HG03520 (cell line): ENCODE measurements around the gene VPS4A.

Experiments used
- ATAC-seq: cut with Tn5 transposase; IDR thresholded peaks from one replicate; pipeline ENCODE4 v1.9.1; 2021; ENCODE audit warnings: mild to moderate bottlenecking, moderate library complexity; ENCODE audit not compliant: unreplicated experiment

The VPS4A gene

DNA sequence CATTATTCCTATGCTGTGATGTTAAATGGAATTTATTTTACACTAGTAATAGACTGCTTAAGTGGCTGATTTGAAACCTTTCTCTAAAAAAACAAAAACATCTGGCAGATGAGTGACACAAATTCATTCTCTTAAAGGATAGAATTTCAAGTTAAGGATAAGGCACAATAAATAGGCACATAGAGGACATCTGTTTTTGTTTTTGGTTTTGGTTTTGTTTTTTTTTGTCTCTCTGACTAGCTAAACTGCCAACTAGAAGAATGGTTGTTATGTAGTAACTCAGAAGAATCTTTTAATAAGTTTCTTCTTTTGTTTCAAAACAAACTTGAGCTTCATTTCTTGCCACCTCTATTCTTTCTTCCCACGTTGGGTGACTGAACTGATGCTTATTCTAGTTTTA, 5.1 kb upstream of the VPS4A start:
- no peak for ATAC-seq

- ATAC-seq, result no peak
Observed at GRCh38 chr16:69307091-69307490, 4.1 kb upstream of the VPS4A start.

GRCh38 chr16:69307856-69308255, 3.3 kb upstream of the VPS4A start:
- ATAC-seq, result no peak

- ATAC-seq, result no peak
Observed at GRCh38 chr16:69309316-69309715, 1.8 kb upstream of the VPS4A start.

DNA sequence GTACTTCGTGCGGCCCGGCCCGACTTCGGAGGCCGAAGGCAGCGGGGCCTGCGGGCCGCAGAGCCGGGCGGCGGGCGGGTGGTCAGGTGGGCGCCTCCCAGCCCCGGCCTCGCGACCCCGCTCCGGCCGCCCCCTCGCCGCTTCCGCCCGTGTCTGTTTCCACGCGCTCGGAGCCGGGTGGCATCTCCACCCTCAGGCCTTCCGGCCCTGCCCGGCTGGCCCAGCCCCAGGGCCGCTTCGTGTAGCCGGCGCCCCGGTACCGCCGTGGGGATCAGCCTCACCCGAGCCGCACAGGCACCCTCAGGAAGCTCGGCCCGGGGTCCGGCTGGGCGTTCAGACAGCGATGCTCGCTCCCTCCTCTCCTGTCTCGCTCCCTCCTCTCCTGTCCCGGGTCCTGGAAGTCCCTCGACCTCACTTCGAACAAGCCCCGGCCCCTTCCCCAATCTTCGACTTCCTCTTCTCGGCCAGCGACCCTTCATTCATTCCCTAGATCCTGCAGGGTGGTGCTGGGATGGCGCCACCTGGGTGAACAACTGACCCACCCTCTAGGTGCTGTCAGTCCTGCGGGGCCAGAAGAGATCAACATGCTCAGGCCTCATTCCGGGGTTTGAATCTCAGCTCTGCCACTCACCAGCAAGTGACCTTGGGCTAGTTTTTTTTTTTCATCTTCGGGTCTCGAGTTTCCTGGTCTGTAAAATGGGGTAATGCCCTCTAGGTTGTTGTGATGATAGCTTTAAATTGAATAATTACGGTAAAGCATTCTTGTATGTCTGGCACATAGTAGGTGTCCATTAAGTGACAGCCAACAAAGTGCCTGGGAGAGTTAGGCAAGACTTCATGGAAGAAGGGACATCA, 610 bp downstream of the VPS4A start:
- peak; percentile 34 for ATAC-seq

DNA sequence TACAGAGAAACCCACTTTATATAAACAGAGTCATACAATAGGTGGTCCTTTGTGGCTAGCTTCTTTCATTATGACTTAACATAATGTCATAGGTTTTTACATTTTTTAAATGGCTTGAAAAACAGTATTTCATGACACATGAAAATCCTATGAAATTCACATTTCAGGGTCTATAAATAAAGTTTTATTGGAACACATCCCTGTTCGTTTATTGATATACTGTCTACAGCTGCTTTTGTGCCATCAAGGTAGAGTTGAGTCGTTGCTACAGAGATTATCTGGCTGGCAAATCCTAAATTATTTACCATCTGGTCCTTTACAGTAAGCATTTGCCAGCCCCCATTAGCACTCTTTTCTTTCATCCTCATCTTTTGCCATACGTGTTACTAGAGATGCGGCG, 2.3 kb downstream of the VPS4A start:
- no peak for ATAC-seq

GRCh38 chr16:69314534-69314933, 3.4 kb downstream of the VPS4A start:
- no peak for ATAC-seq

GRCh38 chr16:69315486-69316311, 4.5 kb downstream of the VPS4A start:
- ATAC-seq, result no peak

DNA sequence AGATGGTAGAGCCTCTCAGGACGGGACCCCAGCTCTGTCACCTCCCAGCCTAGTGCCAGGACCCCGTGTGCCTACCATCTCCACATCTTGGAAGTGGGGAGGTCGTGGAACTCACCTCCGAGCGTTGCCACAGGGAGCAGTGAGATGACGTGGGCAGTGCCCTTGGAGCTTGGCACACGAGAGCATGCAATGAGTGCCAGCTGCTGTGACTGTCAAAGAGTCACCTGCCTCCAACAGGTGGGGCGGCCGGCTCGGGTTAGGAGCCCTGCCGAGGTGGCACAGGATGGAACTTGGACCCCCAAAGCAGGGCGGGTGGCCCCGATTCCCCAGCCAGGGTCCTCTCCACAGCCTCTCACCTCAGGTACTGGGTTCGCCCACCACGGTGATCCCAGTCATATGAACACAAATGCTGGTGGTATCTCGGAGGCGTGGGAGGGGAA, 5.5 kb downstream of the VPS4A start:
- no peak for ATAC-seq

DNA sequence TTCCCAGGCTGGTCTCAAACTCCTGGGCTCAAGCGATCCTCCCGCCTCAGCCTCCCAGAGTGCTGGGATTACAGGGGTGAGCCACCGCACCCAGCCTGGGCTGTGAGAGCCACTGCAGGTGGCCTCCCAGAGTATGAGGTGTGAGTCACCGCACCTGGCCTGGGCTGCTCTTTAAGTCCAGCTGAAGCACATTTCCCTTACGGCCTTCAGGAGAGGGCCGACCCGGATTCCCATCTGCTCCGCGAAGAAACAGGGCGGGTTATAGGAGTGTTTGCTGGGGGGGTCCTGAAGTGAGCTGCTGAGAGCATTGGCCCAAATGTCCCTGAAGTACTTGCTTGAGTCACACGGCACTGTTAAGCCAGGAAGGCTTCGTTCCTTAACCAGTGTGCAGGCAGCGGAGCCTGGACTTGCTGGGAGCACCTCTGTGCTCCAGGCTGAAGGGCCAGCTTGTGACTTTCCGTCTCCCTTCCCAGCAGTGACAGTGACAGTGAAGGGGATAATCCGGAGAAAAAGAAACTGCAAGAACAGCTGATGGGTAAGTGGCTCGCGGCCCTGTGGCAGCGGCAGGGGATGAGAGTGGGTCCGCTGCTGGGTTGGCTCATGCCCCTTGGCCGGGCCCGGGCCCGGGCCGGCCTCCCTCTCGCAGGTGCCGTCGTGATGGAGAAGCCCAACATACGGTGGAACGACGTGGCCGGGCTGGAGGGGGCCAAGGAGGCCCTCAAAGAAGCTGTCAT, 7.2 kb downstream of the VPS4A start:
- ATAC-seq, result no peak

DNA sequence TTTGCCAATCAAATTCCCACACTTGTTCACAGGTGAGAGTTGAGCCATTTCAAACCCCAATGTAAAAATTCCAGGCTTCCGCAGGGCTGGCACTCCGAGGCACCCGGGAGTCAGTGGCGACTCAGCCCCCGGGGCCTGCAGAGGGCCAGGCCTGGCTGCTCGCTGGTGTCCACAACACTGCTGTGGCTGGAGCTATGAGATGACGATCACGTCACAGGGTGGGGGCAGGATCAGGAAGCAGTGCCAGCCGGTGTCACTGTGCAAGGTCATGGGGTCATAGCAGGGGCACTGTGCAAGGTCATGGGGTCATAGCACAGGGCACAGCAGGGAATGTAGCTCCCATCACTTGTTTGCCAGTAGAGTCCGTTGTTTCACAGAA, 7.8 kb downstream of the VPS4A start:
- ATAC-seq, result no peak

GRCh38 chr16:69319381-69319780, 8.2 kb downstream of the VPS4A start:
- ATAC-seq, result no peak

DNA sequence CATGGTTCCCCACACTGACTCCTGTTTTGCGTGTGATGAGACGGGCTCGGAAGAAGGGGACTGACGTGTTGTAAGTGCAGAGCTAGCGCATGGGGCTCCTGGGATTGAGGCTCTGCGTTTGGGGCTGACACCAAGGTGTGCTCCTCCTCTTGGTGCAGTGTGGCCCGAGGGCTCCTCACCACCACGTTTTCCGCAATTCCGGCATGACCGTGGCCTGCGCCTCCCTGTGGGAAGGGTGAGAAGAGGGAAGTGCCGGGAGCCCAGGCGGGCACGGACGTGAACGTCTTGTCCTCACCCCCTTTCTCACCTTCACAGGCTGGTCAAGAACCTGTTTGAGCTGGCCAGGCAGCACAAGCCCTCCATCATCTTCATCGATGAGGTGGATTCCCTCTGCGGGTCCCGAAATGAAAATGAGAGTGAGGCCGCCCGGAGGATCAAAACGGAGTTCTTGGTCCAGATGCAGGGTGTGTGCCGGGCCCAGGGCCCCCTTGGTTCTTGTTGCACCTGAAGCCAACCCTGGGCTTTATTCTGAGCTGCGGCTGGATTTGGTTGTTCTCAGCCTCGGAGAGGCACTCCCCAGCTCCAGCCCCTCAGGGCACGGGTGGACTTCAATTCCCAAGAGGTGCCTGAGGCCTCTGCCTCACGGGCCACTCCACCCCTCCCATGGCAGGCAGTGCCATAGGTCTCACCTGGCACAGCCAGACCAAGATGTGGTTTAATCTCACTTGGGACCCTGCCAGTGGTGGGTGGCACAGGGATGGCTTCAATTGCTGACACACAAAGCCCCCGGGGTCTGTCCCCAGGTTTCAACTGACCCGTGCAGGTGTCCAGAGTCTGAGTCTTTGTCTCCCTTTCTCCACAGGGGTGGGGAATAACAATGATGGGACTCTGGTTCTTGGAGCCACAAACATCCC, 8.9 kb downstream of the VPS4A start:
- no peak for ATAC-seq

GRCh38 chr16:69320740-69321073, 9.6 kb downstream of the VPS4A start:
- no peak for ATAC-seq

- no peak for ATAC-seq
Observed at GRCh38 chr16:69321080-69321479, 9.9 kb downstream of the VPS4A start.

DNA sequence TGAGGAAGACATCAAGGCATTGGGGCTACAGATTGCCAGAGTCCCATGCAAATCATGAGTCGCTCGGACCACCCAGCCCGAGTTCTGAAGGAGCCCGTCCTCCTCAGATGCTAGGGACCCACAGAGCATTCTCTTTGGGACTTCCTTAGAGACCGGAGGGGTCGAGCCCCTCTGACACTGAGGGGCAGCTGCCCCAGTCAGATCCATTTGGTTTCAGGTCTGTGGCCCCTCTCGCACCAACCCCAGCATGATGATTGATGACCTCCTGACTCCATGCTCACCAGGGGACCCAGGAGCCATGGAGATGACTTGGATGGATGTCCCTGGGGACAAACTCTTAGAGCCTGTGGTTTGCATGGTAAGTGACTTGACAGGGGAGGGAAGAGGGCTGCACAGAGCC, 11.2 kb downstream of the VPS4A start:
- ATAC-seq, result no peak

GRCh38 chr16:69323415-69323814, 12.3 kb downstream of the VPS4A start:
- no peak for ATAC-seq

GRCh38 chr16:69324013-69324531, 12.9 kb downstream of the VPS4A start:
- no peak for ATAC-seq

DNA sequence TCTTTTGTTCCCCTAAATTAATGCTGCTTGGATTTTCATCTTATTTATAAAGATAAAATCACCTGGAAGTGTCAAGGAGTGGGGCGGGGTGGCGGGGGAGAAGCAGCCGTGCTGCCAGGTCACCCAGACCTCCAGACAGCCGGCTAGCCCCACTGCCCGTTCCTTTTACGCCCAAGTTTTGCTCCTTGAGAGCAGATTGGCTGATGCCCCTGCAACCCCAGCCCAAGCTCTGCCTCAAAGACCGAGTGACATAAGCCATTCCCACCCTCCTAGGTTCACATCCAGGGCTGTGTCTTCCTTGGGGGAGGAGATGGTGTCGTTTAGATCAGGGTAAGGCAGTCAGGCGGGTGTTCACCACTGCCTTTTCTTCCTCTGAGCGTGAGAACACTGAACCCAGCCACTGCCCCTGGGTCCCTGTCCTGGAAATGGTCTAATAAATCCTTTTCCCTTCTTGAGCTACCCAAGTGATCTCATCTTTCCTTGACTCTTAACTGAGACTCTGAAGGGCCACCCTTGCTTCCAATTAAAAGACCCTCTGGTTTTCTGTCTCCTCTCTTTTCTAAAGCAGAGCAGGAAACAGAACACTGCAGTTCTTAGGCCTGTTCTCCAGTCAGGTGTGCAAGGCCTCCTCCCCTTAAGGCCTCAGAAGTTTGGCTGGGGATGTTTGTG, 13.6 kb downstream of the VPS4A start:
- no peak for ATAC-seq

GRCh38 chr16:69325784-69326171, 14.6 kb downstream of the VPS4A start:
- no peak for ATAC-seq
